Measurements from ENCODE around the gene SIPA1L3. TPM values are rescaled to one million over a fixed set of nuclear protein-coding genes. Genes with fewer than 3 reads are reported as not detected.

Gene SIPA1L3
- polyA plus RNA-seq, 5 donors: 16.4 to 25.3 (median 24.9) TPM

DNA sequence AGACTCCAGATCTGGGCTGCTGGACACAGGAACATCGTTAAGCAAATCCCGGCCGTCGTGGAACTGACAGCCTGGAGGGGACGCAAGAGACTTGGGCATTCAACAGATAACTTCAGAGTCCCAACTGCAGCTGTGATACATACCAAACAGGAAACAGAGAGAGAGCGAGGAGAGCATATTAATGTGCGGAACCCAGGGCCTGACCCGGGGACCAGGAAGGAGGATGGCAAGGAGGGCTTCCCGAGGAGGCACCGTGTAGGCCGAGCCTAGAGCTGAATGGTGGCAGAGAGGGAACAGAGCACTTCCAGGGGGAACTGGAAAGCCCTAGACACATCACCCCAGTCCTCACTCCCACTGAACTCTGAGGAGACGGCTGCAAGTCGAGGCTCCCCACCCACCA, 68.1 kb downstream of the SIPA1L3 start:
- no peak for DNase-seq

DNA sequence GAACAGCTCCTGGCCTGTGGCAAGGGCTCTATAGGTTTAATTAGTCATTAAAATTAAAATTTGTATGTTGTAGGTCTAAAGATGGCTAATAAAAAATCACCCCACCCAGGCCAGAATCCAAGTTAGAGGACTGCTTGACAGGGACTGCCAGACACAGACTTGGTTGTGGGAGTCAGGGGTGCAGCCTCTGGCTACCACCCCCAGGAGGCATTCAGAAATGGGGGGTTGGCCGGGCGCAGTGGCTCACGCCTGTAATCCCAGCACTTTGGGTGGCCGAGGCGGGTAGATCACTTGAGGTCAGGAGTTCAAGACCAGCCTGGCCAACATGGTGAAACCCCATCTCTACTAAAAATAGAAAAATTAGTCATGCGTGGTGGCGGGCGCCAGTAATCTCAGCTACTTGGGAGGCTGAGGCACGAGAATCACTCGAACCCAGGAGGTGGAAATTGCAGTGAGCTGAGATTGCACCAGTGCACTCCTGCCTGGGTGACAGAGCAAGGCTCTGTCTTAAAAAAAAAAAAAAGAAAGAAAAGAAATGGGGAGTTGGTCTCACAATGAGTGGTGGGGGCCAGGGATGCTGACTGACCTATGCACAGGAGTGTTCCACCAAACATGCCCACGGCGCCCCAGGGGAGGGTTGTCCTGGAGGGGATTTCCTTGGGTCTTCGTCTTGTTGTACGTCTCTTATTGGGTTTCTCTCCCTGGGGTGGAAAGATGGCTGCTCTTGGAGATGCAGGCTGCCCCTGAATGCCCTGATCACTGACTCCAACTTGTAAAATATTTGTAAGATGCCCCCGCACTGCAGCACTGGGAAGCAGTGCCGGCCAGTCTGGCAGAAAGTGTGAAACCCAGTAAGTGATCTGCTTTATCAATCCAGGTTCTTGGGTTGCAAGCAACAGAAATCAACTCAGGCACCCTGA, 68.8 kb downstream of the SIPA1L3 start:
- no peak for DNase-seq

DNA sequence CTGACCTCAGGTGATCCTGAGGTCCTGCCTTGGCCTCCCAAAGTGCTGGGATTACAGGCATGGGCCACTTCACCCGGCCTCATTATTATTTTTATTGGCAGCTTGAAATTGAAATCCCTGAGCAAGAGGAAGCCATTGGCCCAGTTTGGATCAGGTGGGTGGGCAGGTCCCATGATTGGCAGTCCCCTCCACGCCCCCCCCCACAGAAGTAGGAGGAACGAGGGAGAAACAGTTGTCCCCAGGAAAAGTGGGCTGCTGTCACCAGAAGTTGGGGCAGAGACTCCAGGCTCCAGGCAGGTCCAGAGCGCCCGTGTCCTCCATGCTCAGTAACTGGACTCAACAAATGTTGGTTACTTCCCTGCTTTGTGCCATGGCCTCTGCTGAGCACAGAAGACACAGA, 70.4 kb downstream of the SIPA1L3 start:
- DNase-seq: no peak

DNA sequence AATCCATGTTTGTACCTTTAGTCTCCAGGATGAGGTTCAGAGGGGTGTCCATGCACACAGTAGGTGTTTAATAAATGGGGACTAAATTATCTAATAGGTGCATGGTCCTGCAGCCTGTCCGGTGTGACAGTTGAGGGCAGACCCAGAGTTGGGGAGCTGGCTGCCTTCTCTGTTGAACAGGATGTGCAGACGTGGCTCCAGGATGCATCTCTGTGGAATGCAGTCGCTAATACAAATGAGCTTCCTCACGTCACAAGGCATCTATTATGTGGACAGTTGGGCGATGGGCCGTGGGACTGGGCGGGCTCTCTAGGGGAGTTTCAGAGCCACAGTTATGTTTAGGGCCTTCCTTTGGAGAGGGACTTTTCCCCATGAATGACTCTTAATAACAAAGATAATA, 71.0 kb downstream of the SIPA1L3 start:
- no peak for DNase-seq

DNA sequence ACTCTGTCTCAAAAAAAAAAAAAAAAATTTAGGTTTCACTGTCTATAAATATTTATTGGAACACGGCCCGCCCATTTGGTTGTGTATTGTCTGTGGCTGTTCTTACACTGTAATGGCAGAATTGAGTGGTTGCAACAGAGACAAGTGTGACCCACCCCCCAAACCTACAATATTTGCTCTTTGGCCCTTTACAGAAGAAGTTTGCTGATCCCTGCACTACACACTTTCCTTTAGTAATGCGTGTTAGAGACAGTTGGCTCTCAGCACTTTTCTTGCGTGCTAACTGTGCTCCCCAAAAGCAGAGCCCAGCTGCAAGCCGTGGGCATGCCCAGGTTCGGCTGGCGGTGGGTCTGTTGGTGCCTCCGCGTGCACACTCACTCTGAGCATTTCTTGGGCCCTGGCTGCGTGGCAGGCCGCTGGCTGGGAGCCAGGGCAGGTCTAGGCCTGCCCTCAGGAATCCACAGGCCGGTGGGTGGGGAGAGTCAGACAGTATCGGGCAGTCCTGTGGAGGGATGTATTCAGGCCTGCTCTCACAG, 72.6 kb downstream of the SIPA1L3 start:
- no peak for DNase-seq

DNA sequence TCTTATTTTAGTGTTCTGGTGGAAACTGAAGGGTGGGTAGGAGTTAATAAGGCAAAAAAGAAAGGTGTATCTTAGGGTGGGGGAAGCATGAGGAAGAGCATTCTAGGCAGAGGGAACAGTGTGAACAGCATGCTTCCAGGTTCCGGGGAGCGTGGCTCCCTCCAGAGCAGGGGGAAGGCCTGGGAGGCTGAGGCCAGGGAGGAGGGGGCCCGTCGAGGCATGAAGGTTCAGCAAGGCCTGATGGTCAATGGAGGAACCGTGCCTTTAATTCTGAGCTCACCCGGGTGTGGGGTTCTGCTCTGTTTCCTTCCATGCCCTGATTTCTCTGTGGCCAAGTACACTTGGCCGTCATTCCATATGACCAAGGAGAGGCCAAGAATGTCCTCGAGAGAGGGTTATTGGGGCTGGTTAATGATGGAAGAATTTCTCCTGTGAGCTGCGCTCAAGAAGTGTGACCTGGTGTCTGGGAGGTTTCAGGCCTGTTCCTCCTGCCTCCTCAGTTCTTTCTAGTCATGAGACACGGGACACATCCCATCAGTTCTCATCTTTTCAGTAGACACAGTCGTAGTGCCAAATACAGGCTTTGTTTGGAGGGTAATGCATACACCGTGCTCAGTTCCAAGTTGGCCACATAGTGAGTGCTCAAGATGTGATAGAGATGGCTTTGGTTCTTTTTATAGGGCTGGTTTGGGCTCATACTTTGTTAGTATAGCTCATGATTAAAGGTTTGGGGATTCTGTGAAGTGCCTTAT, 73.6 kb downstream of the SIPA1L3 start:
- peak; percentile 37 to 39 for DNase-seq

DNA sequence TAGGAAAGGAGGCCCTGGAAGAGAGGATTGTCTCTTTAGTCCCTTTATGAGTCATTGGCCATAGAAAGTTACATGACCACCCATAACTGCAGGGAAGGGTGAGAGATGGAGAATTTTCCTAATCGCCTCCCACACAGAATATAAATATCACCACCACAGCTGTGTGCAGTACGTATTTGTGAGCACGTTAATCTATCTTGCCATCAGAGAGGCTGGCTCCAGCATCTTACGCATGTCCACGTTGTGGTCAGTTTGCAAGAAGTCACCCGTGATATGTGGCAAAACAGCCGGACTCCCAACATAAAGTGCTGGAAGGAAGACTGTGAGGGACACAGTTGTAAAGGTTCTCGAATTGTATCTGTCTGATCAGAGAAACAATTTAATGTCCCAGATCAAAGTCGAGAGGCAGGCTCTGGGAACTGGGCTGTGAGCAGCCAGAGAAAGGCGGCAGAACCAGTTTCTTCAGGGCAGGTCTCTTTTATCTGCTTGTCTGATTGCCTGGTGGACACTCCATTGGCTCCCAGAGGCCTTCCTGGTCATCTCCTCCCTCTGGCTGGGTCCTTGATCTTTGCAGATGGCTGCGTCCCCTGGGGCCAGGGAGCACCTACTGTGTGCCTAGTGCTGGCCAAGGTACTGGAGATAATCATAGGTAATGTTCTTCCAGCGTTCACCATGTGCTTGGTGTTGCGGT, 74.9 kb downstream of the SIPA1L3 start:
- no peak for DNase-seq

DNA sequence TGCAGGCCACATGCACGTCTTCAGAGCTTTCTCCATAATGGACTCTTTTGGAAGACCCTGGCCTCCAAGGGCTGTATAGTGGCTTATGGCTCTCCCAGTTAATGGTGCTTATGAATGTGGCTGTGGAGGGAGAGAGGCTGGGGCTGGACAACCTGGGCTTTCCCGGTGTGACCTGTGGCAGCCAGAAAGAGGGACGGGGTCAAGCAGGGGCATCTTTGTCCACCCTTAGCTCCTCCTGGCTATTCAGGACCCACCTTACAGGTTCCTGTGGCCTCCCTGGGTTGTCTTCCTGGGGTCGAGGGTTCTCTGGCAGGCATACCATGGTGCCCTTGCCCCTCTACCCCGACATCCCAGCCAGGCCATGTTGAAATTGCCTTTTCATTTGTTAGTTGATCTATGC, 75.6 kb downstream of the SIPA1L3 start:
- no peak for DNase-seq

DNA sequence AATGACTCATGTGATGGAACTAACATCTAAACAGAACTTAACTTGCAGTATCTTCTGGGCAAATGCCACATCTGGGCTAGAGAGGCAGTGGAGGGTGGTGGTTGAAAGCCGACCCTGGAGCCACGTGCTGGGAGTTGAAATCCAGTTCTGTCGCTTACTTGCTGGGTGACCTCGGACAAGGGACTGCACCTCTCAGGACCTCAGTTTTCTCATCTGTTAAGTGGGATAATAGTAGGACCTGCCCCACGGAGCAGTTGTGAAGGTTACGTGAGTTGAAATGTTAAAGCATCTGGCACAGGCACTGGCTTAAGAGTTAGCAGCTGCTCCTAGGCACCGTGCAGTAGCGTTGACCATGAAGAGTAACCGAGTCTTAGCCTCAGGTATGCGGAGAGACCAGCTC, 76.1 kb downstream of the SIPA1L3 start:
- DNase-seq: no peak

DNA sequence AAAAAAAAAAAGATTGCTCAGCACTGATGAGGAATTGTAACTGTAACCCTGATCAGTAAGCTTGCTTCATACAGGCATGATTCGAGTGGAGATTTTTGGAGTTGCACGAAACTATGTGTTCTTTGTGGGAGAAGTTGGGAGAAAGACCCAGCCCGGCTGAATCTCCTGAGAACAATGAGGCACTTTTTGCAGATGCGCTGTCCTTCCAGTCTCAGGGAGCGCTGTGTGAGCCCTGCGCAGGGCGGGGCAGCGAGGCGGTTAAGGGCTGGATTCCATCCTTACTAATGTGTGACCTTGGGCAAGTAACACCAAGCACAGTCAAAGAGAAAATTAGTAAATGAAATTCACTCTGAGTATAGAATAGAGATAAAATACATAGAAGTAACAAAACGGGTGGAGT, 76.9 kb downstream of the SIPA1L3 start:
- DNase-seq: no peak

DNA sequence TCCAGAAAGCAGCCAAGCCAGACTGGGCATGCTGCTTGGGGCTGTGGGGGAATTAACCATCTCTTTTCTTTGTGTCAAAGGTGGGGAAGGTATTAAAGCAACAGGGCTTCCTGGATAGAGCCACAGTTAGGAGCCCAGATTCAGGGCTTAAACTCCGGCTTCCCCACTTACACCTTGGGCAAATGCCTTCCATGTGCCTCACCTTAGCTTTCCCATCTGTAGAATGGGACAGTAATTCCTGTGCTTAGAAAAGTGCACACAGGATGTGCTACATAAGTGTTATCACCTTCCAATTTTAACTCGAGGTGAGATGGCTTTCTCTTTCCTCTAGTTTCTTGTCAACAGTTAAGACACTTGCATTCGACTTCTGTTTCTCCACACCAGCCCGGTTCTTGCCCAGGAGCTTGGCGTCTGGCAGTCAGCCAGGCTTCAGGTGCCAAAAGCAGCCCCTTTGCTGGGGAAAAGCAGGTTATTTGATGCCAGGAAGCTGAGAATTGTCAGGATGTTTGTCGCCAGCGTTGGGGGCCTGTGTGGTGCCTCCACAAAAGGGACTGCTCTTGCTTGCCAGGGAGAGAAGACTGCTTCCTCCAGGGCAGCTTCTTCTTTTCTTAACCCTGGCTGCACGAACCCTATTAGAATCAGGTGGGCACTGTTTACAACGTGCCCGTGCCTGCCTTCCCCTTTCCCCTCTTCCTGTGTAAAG, 79.2 kb downstream of the SIPA1L3 start:
- DNase-seq: no peak

DNA sequence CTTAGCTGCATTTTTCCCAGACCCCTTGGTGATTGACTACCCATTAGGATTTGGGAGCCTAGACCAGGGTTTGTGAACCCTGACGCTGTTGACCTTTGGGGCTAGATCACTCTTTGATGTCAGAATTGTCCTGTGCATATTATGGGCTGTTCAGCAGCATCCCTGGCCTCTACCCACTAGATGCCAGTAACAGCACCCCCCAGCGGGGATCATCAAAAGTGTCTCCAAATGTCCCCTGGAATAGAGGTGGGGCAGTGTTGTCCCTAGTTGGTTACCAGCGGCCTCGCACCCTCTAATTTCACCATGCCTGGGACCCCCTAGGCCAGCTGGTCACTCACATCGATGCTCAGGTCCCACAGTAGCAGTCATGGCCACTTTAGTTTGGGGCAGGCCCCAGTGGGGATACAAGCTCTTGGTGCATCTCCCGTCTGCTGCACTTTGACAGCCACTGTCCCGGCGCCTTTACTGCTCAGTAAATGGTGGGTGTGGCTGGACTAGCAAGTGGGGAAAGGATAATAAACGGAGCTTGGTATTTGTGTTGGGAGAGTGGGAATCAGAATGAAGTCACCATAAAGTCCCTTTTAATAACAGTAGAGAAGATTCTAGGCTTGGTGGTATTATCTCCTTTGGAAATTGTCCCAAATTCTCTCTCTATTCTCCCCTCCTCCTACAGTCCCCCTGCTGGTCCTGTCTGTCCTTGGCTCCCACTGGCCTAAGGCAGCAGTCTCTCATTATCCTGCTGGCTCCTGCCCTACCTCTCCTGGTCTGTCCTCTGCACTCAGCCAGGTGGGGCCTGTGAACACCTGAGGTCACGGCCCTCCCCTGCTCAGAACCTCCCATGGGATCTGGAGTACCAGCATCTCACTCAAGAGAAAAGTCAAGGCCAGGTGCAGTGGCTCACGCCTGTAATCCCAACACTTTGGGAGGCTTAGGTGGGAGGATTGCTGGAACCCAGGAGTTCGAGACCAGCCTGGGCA, 80.6 kb downstream of the SIPA1L3 start:
- DNase-seq: no peak

DNA sequence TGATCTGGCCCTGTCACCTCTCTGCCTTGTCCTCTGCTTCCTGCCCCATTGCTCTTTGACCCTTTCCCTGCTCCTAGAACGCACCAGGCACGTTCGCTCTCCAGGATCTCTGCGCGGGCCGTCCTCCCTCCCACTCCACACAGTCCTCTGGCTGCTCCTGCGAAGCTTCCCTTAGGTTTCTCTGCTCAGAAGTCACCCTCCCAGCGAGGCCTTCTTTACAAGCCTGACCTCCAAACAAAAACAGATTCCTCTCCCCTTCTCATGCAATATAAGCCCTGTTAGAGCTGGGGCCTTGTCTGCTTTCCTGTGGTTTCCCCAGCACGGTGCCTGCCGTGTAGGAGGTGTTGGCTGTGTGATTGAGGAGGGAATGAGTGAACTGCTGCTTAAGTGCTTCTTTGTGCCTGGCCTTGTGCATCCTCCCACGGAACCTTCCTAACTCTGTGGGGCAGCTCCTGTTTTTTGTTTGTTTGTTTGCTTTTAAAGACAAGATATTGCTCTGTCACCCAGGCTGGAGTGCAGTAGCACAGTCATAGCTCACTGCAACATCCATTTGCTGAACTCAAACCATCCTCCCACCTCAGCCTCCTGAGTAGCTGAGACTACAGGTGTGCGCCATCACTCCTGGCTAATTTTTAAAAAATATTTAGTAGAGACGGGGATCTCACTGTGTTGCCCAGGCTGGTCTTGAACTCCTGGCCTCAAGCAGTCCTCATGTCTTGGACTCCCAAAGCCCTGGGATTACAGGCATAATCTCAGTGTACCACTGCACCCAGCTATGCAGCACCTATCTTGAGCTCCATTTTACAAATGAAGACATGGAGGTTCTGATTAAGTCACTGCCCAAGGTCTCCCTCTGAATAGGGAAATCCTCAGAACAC, 82.0 kb downstream of the SIPA1L3 start:
- no peak for DNase-seq

DNA sequence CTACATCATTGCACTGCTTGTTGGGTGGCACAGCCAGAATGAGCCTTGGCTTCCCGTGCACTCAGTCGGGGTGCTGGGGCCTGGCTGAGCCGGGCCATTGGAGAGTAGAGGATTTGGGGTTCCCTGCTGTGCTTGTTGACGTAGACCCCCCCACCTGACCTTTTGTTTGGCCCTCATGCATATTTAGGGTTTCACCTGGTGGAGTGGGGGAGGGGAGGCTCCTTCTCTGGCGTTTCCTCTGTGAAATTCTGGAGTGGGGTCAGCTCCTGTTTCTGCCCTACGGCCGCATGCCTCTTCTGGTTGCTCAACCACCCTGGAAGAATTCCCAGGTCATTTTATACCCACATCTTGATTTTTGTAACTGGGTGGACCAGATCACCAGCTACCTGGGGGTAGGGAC, 82.8 kb downstream of the SIPA1L3 start:
- no peak for DNase-seq

DNA sequence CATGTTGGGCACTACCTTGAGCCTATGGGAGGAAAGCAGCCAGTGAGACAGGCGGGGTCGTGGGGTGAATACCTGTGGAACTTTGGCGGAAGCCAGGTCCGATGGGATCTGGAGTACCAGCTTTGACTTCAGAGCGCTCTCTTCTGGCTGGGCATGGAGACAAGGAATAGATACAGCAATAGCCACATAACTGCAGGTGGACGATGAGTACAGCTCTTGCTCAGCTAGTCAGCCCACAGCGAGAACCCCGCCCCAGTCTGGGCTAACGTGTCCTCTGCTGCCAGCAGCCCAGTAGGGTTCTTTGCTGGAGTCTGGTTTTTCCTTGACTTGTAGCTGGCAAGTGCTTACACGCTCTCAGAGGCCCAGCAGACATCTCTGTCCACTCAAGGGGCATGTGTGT, 83.4 kb downstream of the SIPA1L3 start:
- no peak for DNase-seq

DNA sequence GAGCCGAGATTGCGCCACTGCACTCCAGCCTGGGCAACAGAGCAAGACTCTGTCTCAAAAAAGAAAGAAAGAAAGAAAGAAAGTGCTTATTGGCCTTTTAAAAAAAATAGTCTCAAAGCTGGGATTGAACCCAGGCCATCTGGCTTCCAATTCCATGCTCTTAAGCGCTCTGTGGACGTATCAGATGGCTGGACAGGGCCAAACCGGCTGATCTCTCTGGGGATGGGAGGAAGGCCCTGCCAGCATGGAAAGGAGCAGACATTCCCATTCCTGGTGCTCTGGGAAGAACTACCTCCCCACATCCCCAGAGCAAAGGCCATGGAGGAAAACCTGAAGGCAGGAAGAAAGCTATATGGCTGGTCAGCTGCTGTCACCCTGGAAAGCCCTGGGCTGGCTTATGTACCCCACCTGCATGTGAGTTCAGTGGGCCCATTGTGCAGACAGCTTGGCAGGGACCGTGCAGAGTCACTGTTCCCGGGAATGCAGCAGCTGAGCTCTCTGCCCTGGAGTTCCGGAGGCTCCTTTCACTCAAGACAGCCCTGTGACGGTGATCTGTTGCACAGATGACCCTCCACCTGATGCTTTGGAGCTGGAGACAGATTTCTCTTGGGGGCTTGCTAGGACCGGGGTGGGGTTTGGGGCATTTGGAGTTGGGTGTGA, 84.3 kb downstream of the SIPA1L3 start:
- DNase-seq: no peak

DNA sequence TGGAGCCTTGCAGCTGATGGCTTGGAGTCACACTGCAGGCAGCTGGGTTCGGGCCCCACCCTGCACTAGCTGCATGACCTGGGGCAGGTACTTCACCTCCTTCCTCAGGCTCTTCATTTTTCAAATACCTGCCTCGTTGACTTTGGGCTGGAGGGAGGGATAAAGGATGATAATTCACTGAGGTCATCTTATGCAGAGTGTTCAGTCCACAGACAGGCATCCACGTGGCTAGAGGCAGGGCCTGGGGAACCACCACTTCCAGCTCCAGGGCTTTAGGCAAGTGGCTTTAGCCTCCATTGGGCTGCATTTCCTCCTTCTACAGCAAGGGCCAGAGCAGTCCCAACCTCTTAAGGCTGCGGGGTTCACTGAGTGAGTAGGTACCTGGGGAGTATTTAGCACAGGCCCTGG, 84.8 kb downstream of the SIPA1L3 start:
- no peak for DNase-seq

DNA sequence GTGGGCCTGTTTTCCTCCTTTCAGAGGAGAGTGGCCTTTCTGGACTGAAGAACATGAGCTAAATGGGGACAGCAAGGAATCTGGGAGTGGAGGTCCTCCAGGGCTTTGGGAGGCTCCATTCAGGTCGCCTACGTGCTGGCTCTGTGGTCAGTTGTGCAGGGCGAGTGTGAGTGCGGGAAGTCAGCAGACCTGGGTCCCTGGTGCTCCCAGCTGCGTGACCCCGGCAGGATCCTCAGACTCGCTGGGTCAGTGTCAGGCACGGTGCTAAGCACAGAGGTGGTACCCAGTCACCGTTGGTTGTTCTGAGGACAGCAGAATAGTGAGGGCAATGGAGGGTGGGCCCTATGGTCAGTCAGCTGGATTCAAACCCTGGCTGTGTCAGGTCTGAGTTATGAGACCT, 85.8 kb downstream of the SIPA1L3 start:
- DNase-seq: no peak

DNA sequence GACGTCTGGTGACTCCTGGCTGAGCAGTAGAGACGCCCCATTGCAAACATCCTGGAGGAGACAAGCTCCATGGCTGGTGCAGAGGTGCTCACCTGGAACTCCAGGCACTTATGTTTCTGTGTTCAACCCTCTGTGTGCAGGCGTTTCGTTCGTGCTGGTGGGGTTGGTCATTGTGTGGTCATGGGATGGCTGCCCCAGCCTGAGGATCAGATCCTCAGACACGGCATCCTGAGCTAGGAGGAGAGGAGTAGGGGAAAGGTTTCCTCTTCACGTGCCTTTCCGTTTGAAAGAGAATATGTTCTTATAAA, 87.8 kb downstream of the SIPA1L3 start:
- DNase-seq: no peak

Data from right lung (tissue), 5 donors.